Measurements from ENCODE around the gene TCEANC2. TPM values are rescaled to one million over a fixed set of nuclear protein-coding genes. Genes with fewer than 3 reads are reported as not detected.
"Not testable (repeated sequence)": the region's sequence is repeated elsewhere in the genome, so short reads cannot be mapped to it uniquely, and the experiment has no call there.

The TCEANC2 gene
- total RNA-seq (2012; rRNA removed): 2.3 and 2.6 TPM in 2 replicates

DNA sequence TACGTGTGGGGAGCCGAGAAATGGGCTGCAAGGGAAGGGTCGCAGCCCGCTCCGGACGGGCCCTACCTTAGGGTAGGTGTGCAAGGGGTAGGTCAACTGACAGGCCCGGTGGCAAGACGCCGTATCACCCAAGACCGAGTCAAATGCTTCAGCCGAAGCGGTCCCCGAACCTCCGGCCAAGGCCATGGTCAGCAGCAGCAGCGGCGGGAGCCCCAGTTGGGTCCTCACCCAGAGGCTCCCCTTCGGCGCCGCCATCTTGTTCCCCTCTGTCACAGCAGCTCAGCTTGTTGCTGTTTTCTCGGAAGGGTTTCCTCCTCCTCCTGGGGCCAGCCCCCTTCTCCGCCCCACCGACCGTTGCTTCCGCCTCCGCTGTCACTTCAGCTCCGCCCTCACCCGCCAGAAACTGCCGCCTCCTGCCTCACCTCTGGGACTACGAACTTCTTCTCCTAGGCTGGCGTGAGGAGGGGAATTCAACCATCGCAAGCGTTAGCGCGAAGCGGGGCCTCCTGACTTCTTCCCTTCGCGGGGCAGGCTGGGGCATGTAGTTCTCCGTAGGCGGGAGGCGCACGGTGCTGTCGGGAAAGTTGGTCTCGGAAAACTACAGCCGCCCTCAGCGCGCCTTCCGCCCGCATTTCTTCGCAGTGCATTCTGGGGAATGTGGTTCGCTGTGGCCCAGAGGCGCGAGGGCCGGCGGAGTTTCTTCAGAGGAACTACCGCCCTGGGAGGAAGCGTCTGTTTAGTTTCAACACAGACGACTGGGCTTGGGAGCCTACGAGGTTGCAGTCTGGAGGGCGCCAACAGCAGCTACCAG lies at the start of gene TCEANC2, which contains the start of gene TMEM59:
Gene TCEANC2, plus strand, starts transcription at position 675 of the 811 bp plus-strand sequence. CDS start 815 bp downstream, outside the sequence.
Gene TMEM59, minus strand, starts transcription at position 271 of the 811 bp plus-strand sequence. Its CDS starts 16 bp downstream, at position 255.
- Histone ChIP-seq H3K27me3 (ENCODE audit: control insufficient read depth, insufficient read depth, low read length) (no peaks in the 10 kb centered on the region), H3K4me3 (ENCODE audit: low read length) (peak within 1 kb of the TSS; percentile 96), H3K9ac (ENCODE audit: low read depth, low read length) (peak within 1 kb of the TSS; percentile 89), H3K4me2 (ENCODE audit: low read length) (peak within 1 kb of the TSS; percentile 96), H3K9me3 (replicated peaks; ENCODE audit: low read length) (no peaks in the 10 kb centered on the region), H3K4me1 (ENCODE audit: control insufficient read depth, insufficient read depth, low read length) (peaks cover 15% of the 10 kb centered on the region), H3K36me3 (ENCODE audit: insufficient read depth, low read length) (no peaks in the 10 kb centered on the region)

DNA sequence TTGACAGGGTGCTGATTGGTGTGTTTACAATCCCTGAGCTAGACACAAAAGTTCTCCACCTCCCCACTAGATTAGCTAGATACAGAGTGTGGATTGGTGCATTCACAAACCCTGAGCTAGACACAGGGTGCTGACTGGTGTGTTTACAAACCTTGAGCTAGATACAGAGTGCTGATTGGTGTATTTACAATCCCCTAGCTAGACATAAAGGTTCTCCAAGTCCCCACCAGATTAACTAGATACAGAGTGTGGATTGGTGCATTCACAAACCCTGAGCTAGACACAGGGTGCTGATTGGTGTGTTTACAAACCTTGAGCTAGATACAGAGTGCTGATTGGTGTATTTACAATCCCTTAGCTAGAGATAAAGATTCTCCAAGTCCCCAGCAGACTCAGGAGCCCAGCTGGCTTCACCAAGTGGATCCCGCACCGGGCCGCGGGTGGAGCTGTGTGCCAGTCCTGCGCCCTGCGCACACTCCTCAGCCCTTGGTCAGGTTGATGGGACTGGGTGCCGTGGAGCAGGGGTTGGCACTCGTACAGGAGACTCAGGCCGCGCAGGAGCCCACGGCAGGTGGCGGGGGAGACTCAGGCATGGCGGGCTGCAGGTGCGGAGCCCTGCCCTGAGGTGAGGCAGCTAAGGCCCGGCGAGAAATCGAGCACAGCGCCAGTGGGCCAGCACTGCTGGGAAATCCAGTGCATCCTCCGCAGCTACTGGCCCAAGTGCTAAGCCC lies 49.5 kb upstream of the TCEANC2 start:
- H3K9ac ChIP-seq (ENCODE audit: low read depth, low read length); H3K4me2 ChIP-seq (ENCODE audit: low read length); H3K9me3 ChIP-seq (replicated peaks; ENCODE audit: low read length); H3K4me3 ChIP-seq (ENCODE audit: low read length); H3K4me1 ChIP-seq (ENCODE audit: control insufficient read depth, insufficient read depth, low read length); H3K36me3 ChIP-seq (ENCODE audit: insufficient read depth, low read length): not testable (repeated sequence)
- peaks cover 39% of the 10 kb centered on the region for H3K27me3 ChIP-seq (ENCODE audit: control insufficient read depth, insufficient read depth, low read length)

DNA sequence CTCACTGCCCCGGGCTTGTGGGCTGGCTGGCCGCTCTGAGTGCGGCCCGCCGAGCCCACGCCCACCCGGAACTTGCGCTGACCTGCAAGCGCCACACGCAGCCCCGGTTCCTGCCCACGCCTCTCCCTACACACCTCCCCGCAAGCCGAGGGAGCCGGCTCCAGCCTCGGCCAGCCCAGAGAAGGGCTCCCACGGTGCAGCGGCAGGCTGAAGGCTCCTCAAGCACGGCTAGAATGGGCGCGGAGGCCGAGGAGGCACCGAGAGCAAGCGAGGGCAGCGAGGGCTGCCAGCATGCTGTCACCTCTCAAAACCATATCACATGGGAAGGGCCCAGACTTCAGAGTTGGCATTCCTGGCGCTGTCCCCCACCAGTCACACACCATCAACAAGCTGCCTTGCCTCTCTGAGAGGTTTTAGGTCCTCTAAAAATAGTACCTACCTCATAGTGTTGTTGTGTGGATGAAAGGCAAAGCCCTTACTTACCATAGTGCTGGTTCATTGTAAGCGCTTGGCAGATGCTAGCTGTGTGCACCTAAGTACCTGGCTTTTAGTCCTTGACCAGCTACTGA lies 48.8 kb upstream of the TCEANC2 start:
- H3K4me1 ChIP-seq (ENCODE audit: control insufficient read depth, insufficient read depth, low read length): no peaks in the 10 kb centered on the region
- H3K9me3 ChIP-seq (replicated peaks; ENCODE audit: low read length): no peaks in the 10 kb centered on the region

DNA sequence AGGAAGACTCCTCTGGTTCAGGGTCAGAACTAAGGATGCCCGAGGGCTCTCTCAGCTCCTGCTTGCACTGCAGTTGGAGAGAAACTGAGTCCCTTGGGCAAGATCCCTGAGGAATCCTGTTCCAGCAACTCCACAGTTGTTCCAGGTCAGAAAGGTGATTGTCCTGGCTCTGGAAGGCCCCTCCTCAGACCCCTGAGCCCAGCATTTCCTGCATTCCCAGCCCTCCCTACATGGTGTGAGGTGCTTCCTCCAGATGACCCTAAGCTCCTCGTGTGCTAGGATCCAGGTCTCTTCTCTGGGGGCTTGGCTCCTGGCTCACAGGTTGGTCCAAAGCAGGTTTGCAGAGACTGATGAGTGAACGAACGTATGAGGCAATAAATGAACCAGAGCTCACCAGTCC lies 46.9 kb upstream of the TCEANC2 start:
- Histone ChIP-seq H3K36me3 (ENCODE audit: insufficient read depth, low read length) (no peaks in the 10 kb centered on the region), H3K4me1 (ENCODE audit: control insufficient read depth, insufficient read depth, low read length) (no peaks in the 10 kb centered on the region), H3K4me3 (ENCODE audit: low read length) (no peak overlapping the region), H3K27me3 (ENCODE audit: control insufficient read depth, insufficient read depth, low read length) (peaks cover 61% of the 10 kb centered on the region), H3K9me3 (replicated peaks; ENCODE audit: low read length) (no peaks in the 10 kb centered on the region), H3K9ac (ENCODE audit: low read depth, low read length) (no peak overlapping the region), H3K4me2 (ENCODE audit: low read length) (no peak overlapping the region)

More for the DNA sequence above, 48.8 kb upstream of the TCEANC2 start:
- H3K4me2 ChIP-seq (ENCODE audit: low read length): no peak overlapping the region
- no peak overlapping the region for H3K4me3 ChIP-seq (ENCODE audit: low read length)
- H3K27me3 ChIP-seq (ENCODE audit: control insufficient read depth, insufficient read depth, low read length): peaks cover 46% of the 10 kb centered on the region
- H3K36me3 ChIP-seq (ENCODE audit: insufficient read depth, low read length): no peaks in the 10 kb centered on the region
- H3K9ac ChIP-seq (ENCODE audit: low read depth, low read length): no peak overlapping the region

- Histone ChIP-seq H3K4me1 (ENCODE audit: control insufficient read depth, insufficient read depth, low read length) (no peaks in the 10 kb centered on the region), H3K27me3 (ENCODE audit: control insufficient read depth, insufficient read depth, low read length) (peaks cover 61% of the 10 kb centered on the region), H3K9me3 (replicated peaks; ENCODE audit: low read length) (no peaks in the 10 kb centered on the region)
These were observed 45.8 kb upstream of the TCEANC2 start for GRCh38 chr1:54007613-54008012.

GRCh38 chr1:54008876-54009275 lies 44.5 kb upstream of the TCEANC2 start:
- Histone ChIP-seq H3K9ac (ENCODE audit: low read depth, low read length) (no peak overlapping the region), H3K36me3 (ENCODE audit: insufficient read depth, low read length) (no peaks in the 10 kb centered on the region), H3K4me1 (ENCODE audit: control insufficient read depth, insufficient read depth, low read length) (no peaks in the 10 kb centered on the region), H3K4me3 (ENCODE audit: low read length) (no peak overlapping the region), H3K9me3 (replicated peaks; ENCODE audit: low read length) (no peaks in the 10 kb centered on the region), H3K4me2 (ENCODE audit: low read length) (no peak overlapping the region), H3K27me3 (ENCODE audit: control insufficient read depth, insufficient read depth, low read length) (peaks cover 71% of the 10 kb centered on the region)

More at GRCh38 chr1:54007613-54008012, 45.8 kb upstream of the TCEANC2 start:
- H3K4me2 ChIP-seq (ENCODE audit: low read length): no peak overlapping the region
- H3K9ac ChIP-seq (ENCODE audit: low read depth, low read length): no peak overlapping the region
- H3K4me3 ChIP-seq (ENCODE audit: low read length): no peak overlapping the region
- no peaks in the 10 kb centered on the region for H3K36me3 ChIP-seq (ENCODE audit: insufficient read depth, low read length)

GRCh38 chr1:54009406-54009805 lies 44.0 kb upstream of the TCEANC2 start:
- H3K9ac ChIP-seq (ENCODE audit: low read depth, low read length): no peak overlapping the region
- H3K4me1 ChIP-seq (ENCODE audit: control insufficient read depth, insufficient read depth, low read length): no peaks in the 10 kb centered on the region
- H3K27me3 ChIP-seq (ENCODE audit: control insufficient read depth, insufficient read depth, low read length): peaks cover 73% of the 10 kb centered on the region
- no peak overlapping the region for H3K4me3 ChIP-seq (ENCODE audit: low read length)
- no peak overlapping the region for H3K4me2 ChIP-seq (ENCODE audit: low read length)
- no peaks in the 10 kb centered on the region for H3K36me3 ChIP-seq (ENCODE audit: insufficient read depth, low read length)
- no peaks in the 10 kb centered on the region for H3K9me3 ChIP-seq (replicated peaks; ENCODE audit: low read length)

- no peak overlapping the region for H3K4me3 ChIP-seq (ENCODE audit: low read length)
- no peaks in the 10 kb centered on the region for H3K9me3 ChIP-seq (replicated peaks; ENCODE audit: low read length)
- H3K4me2 ChIP-seq (ENCODE audit: low read length): no peak overlapping the region
- H3K27me3 ChIP-seq (ENCODE audit: control insufficient read depth, insufficient read depth, low read length): peaks cover 77% of the 10 kb centered on the region
- no peaks in the 10 kb centered on the region for H3K36me3 ChIP-seq (ENCODE audit: insufficient read depth, low read length)
- H3K9ac ChIP-seq (ENCODE audit: low read depth, low read length): no peak overlapping the region
- H3K4me1 ChIP-seq (ENCODE audit: control insufficient read depth, insufficient read depth, low read length): no peaks in the 10 kb centered on the region
These were observed 42.8 kb upstream of the TCEANC2 start for GRCh38 chr1:54010415-54011117.

DNA sequence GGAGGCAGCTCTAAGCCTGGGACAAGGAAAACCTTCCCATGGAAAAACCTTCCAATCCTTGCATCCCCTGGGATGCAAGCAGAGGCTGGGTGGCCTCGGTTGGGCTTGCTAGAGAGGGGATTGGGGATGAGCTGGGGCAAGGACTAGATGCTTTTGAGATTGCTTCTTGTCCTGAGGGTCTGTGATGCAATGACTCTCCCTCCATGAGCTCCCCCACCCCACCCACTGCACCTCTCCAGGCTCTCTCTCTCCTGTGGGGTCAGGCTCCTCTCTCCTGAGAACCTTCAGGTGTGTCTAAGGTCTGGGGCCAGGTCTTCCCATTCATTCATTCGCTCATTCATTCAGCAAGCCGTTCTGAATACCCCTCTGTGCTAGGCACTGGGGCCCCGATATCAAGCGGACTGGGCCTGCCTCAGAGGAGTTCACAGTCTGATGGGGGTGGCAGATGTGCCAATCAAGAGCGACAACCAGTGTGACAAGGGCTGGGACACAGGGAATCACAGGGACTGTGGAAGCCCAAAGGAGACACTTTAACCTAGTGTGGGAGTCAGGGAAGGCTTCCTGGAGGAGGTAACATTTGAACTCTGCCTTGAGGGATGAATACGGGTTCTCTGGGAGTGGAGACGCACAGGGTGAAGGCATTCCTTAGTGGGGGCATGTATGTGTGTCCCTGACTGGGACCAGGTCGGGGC lies 41.9 kb upstream of the TCEANC2 start:
- Histone ChIP-seq H3K4me1 (ENCODE audit: control insufficient read depth, insufficient read depth, low read length) (peaks cover 1% of the 10 kb centered on the region), H3K4me3 (ENCODE audit: low read length) (no peak overlapping the region), H3K36me3 (ENCODE audit: insufficient read depth, low read length) (no peaks in the 10 kb centered on the region), H3K27me3 (ENCODE audit: control insufficient read depth, insufficient read depth, low read length) (peaks cover 73% of the 10 kb centered on the region), H3K9ac (ENCODE audit: low read depth, low read length) (no peak overlapping the region), H3K9me3 (replicated peaks; ENCODE audit: low read length) (no peaks in the 10 kb centered on the region), H3K4me2 (ENCODE audit: low read length) (no peak overlapping the region)

DNA sequence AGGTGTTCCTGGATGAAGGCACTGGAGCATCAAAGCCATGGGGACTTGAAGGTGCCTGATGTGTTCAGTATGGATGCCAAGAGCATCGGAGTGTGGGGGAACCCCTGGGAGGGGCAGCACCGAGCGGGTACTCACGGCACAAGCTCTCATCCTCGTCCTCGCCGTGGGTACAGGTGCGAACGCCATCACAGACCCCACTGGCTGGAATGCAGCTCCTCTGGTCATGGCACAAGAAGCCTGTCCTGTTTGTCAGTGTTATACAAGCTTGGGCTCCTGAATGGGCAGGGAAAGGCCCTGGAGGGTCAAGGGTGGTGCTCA lies 41.4 kb upstream of the TCEANC2 start:
- Histone ChIP-seq H3K27me3 (ENCODE audit: control insufficient read depth, insufficient read depth, low read length) (peaks cover 74% of the 10 kb centered on the region), H3K9ac (ENCODE audit: low read depth, low read length) (no peak overlapping the region), H3K4me2 (ENCODE audit: low read length) (no peak overlapping the region), H3K36me3 (ENCODE audit: insufficient read depth, low read length) (no peaks in the 10 kb centered on the region), H3K9me3 (replicated peaks; ENCODE audit: low read length) (no peaks in the 10 kb centered on the region), H3K4me1 (ENCODE audit: control insufficient read depth, insufficient read depth, low read length) (peaks cover 4% of the 10 kb centered on the region), H3K4me3 (ENCODE audit: low read length) (no peak overlapping the region)

Measured in skeletal muscle satellite cell (primary cell).